Fibroblast of mammary gland (primary cell): ENCODE data around the gene DLX5.

Experiments used
- DNase-seq: peaks from one replicate; pipeline ENCODE4 v3.0.0-alpha.2; 2010; ENCODE audit warnings: low read depth
- H3K4me3 ChIP-seq: 2 replicates; pipeline ENCODE4 v1.5.1; 2011; ENCODE audit warnings: low read depth, mild to moderate bottlenecking, low read length, moderate library complexity; ENCODE audit not compliant: control insufficient read depth
- CTCF ChIP-seq: conservative IDR thresholded peaks from 2 replicates; pipeline ENCODE4 v1.5.1; 2011; ENCODE audit warnings: low read depth, low read length, inconsistent platforms; ENCODE audit not compliant: control insufficient read depth, insufficient read depth

Gene DLX5

DNA sequence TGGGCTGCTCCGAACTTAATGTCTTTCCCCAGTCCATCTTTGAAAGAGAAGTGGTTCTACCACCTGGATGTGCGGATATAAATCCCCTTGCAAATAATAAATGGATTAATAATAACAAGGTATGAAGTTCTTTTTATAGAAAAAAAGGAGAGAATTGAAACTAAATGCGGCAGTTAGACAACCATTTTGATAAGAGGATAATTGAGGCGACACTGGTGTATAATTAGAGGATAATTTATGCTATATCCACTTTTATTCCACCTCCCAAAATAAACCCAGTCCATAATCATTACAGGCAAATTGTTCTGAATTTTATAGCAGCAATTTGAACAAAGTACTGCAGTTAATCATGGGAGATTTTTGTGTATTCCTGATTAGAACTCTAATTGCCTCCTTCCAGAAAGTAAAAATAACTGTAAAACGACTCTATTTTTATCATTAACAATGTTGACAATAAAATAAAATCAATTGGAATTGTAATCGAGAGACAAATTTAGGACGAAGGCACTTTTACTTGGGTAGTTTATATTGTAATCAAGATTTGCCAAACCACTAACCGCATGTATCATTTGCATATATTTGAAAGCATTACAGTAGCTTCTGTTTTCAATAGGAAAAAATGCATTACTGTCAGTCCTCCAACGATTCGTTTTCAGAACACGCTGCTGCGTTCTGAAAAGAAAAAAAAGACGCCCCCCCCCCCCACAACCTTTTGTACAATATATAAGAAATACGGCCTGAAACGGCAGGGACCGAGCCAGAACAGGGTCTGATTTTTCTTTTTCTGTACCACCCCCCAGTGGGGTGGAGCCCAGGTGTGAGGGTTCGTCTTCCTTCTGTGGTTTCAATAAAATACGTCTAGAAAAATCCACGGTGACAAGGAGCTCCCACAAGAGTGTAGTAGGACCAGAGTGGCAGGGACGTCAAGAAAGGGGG, 20.1 kb downstream of the DLX5 start:
- no peak for DNase-seq
- no peak overlapping the region for H3K4me3 ChIP-seq
- no peak for TF ChIP-seq CTCF

DNA sequence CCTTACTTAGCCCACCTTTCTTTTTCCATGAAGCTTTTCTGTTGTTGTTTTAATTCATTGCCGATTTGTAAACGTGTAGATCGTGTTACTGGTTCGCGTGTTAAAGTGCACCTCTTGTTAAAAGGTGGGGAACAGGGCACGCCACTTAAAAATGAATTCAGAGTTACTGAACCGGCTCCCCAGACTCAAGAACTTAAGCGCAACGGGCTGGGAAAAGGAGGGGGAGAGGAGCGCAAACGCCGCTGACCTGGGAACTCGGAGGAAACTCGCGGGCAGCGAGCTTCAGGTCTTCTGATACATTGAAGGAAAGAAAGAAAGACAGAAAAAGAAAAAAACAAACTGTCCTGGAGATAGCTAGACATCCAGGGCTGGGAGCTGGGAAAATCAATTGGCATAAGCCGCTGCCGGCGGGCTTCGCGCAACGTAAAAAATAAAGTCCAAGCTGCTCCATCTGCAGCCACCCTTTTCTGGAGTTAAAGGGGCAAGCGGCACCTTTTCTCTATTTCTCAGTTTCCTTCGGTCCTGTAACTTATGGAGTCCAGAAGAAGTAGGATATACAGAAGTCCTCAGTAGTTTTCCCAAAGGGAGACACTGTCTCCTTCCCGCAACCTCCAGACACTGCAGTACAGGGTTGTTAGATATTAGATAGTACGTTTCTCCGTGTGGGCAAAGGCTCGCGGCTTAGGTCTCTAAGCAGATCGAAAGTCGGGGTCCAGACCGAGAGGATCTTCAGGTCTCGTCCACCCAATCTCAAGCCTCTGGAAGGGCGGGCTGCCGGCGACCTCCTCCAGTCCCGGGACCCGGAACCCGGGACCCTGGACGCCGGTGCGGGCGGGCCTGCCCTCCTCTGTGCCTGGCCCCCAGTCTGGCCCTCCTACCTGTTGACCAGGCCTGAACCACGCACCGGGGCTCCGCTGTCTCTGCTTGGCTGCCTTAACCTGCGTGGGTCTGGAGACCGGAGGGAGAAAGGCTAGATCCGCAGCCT, 21.1 kb downstream of the DLX5 start:
- no peak overlapping the region for H3K4me3 ChIP-seq
- no peak for TF ChIP-seq CTCF
- no peak for DNase-seq

DNA sequence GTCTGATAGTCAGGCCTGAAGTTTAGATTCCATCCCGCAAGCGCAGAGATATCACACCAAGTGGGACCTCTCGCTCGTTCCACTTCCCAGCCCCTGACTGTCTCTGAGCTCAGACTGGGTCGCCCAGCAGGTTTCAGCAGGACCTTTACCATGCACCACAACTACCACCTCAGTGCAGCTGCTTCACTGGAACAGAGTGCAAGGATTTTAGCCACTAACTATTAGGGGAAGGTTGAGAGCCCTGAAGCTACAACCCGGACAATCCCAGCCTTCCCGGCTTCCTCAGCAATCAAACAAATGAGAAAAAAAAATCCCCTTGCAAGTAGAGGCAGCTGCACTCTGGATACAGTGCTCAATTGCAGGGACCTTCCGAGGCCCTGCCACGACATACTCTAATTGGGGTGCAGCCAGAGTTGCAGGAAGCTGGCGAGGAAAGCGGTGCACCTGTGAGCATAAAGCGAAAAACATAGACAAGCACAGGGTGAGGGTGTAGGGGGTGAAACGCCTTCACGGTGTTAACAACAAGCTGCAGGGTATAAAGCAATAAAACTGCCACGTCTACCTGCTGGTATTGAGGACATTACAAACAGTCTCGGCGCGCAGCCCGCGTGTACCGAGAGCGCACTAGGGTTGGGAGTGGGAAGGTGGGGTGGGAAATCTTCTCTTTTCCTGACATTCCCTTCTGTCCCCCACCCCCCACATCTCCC, 21.9 kb downstream of the DLX5 start:
- H3K4me3 ChIP-seq: no peak overlapping the region
- no peak for TF ChIP-seq CTCF

DNA sequence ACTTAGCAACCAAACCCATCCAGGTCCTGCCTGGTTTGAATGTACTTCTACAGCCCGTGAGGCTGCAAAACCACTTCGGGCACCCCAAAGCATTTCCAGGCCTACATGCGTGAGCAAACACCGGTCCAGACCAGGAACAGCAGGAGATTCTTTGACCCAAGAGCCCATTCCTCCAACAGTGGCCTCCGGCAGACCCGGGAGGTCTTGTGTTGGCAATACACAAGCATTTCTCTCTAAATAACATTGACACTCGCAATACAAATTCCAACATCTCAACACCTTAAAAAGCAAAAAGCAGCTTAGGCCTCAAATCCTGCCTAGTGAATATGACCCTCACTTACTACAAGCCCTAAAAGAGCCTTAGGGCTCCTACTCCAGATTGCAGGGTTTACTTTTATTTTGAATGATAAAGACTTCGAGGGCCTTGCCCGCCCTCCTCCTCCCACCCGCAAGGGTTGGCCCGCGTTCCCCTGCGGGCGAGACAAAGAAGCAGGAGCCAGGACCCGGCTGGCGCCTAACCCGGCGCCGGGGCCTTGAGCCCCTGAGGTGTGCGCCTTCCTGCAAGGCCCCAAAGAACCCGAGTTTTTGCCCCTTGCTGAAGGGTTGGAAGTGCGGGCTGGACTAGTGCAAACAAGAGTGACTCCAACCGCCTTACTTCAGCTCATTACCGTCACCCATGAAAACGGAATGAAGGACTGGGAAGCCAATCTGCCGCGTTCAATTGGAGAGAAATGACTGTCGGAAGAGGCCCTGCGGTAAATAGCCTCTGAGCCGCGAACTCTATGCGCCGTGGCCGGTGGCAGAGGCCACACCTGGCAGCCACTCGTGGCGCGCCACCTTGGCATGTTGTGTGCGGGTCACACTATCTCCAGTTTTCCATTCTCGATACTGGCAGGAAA, 22.7 kb downstream of the DLX5 start:
- no peak overlapping the region for H3K4me3 ChIP-seq
- TF ChIP-seq CTCF: no peak
- no peak for DNase-seq

More for the DNA sequence above, 21.9 kb downstream of the DLX5 start:
- DNase-seq: no peak

GRCh38 chr7:97001221-97001620, 23.4 kb downstream of the DLX5 start:
- no peak for DNase-seq
- H3K4me3 ChIP-seq: no peak overlapping the region
- no peak for TF ChIP-seq CTCF

DNA sequence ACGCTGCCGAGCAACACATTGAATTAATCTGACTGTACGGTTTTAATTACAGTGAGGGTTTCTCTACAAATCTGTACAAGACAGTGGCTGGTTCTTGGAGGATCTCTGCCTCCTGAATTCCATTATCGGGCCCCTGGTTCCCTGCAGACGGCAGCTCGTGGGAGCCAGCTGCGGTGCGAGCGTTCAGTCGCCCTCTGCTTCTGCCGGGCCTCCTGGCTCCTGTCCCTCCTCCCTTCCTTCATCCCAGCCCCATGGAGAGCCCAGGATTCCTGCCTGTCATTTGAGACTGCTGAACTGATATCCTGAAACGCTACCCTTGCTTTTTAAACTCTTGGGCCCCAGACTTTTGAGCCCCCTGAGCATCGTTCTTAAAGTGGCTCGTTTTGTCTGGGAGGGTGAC, 25.9 kb downstream of the DLX5 start:
- H3K4me3 ChIP-seq: no peak overlapping the region
- no peak for DNase-seq
- TF ChIP-seq CTCF: no peak
